Vagina (tissue), 2 donors: ENCODE measurements around the gene MPRIP.

Experiments used
- CTCF ChIP-seq, 3 experiments: fragments of 450-650 bp in 2 of 3; fragments of 200-600 bp in 1 of 3; sonication (generic) in 1 of 3; IDR thresholded peaks; one replicate each; pipeline ENCODE4 v1.5.1; 2017 to 2019; ENCODE audit warnings: antibody characterized with exemption in 3 of 3, mild to moderate bottlenecking in 2 of 3, moderate library complexity in 2 of 3
- POLR2A ChIP-seq, 2 donors: fragments of 450-650 bp; IDR thresholded peaks; one replicate each; pipeline ENCODE4 v1.6.1; 2017; ENCODE audit warnings: antibody characterized with exemption in 2 of 2, mild to moderate bottlenecking in 2 of 2, moderate library complexity in 2 of 2
- POLR2AphosphoS5 ChIP-seq, 2 donors: sonication (generic); formaldehyde crosslinking; IDR thresholded peaks; one replicate each; pipeline ENCODE4 v1.9.0; 2017; ENCODE audit warnings: antibody characterized with exemption in 2 of 2, mild to moderate bottlenecking in 2 of 2, low read depth in 1 of 2; ENCODE audit not compliant: insufficient read depth in 1 of 2

- TF ChIP-seq POLR2A (IDR thresholded peaks at IDR 0.05) (no peak), CTCF (IDR thresholded peaks at IDR 0.05) (no peak), POLR2AphosphoS5 (IDR thresholded peaks at IDR 0.05; ENCODE audit: insufficient read depth in 1 of 2, low read depth in 1 of 2) (no peak)
Observed at GRCh38 chr17:17124341-17124740, 82.1 kb downstream of the MPRIP start.
